CMK (cell line): Measurements from ENCODE around the gene ZNF135.

ENCODE experiments used
- DNase-seq: peaks from one replicate; pipeline ENCODE4 v3.0.0-alpha.2; 2010; ENCODE audit warnings: low read depth

ZNF135 gene

DNA sequence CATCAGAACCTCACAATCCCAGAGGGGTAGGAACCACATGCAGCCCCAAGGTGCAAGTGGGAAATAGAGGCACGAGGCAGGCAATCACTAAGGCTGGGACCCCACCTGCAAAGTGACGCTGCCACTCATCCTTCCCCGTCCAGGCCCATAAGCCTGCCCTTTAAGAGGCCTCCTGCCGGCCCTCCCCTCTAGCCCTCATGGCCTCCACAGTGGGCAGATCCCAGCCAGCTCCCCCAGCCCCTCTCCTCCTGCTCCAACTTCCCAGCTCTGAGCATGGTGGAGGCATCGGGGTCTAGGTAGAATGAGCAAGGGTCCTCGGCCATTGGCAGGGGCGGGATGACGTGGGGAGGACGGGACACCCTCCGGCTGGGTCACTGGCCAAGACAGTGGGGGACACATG, 36.2 kb downstream of the ZNF135 start:
- DNase-seq: no peak

- DNase-seq: no peak
Measured at GRCh38 chr19:58096884-58097283, 37.8 kb downstream of the ZNF135 start.

- DNase-seq: no peak
Measured at GRCh38 chr19:58097349-58097748, 38.3 kb downstream of the ZNF135 start.

DNA sequence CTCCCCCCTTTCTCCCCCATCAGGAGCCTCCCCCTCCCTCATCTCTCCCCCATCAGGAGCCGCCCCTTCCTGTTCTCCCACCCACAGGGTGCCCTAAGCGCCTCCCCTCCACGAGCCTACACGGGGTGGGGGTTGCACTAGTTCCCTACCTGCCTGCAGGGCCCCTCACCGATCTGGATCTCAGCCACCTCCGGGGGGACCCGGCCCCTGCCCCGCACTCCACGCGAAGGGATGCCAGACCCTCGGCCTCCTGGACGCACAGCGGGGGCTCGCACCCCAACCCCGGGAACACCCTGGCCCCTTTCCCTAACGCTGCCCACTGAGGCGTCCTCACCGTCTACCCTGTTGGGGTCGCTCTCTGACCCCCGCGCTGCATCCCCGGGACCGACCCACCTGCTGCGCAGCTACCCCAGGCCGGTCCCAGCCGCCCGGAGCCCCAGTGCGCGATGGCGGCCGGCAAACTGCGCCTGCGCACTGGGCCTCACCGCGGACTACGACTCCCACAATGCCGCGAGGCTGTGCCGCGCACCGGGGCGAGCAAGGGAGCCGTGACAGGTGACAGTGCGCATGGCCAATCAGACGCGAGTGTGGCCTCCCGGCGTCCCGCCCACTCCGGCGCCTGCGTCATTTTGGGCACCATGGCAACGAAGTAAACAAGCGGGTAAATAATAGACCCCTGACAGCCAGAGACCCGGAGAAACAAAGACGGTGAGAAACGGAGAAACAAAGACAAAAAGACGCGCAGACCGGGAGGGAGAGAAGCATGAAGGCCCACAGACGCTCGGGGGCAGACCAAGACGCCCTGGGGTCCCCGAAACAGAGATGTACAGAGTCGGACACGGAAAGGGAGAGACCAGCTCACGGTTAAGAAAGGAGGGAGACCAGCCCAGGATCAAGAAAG, 38.9 kb downstream of the ZNF135 start, which contains the start of gene ZSCAN18:
Gene ZSCAN18 (minus strand): TSS at position 451 of the 901 bp plus-strand sequence. CDS start 7,964 bp downstream, outside the sequence.
- no peak for DNase-seq

- no peak for DNase-seq
Measured at GRCh38 chr19:58098682-58098998, 39.6 kb downstream of the ZNF135 start.

- no peak for DNase-seq
Measured at GRCh38 chr19:58107778-58108545, 48.9 kb downstream of the ZNF135 start.

DNA sequence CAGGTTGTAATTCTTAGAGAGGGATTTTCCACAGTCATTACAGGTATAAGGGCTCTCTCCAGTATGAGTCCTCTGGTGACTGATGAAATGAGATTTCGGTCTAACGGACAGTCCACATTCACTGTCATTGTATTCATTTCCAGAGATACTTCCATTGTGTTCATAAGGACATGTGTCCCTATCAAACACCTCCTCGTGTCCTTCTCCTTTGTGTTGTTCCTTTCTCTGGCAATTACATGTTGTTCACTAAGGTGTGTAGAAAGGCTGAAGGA, 49.4 kb downstream of the ZNF135 start:
- DNase-seq: no peak

GRCh38 chr19:58117841-58118575, 58.9 kb downstream of the ZNF135 start:
- DNase-seq: no peak

DNA sequence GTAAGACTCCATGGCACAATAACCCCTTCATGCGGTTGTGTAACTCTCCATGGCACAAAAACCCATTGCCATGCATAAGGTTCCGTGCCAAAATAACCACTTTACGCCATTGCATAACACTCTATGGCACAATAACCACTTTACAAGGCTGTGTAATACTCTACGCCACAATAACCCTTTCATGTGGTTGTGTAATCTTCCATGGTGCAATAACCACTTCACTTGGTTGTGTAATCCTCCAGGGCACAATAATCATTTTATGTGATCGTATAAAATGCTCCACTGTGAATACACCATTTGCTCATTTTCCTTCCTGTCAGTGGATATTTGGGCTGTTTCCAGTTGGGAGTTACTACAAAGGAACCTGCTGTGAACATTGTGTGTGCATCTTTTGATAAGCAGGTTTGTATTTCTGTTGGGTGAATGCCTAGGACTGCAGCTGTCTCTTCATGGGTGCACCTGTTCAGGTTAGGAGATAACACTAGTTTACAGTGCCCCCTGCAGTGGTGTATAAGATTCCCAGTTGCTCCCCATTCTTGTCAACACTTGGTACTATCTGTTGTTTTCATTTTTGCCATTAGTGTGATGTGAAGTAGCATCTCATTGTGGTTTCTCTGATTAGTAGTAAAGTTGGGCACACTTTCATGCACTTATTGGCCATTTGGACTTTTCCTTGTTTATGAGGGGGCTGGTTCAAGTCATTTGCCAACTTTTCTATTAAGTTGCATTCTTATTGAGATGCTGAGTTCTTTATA, 60.1 kb downstream of the ZNF135 start:
- DNase-seq: no peak
